ENCODE results near the gene EIF3L. TPM values are rescaled to one million over a fixed set of nuclear protein-coding genes. Genes with fewer than 3 reads are reported as not detected.

Gene EIF3L
- total and polyA plus RNA-seq, 7 experiments from 2014 or later = 338 to 586 (median 496) TPM

DNA sequence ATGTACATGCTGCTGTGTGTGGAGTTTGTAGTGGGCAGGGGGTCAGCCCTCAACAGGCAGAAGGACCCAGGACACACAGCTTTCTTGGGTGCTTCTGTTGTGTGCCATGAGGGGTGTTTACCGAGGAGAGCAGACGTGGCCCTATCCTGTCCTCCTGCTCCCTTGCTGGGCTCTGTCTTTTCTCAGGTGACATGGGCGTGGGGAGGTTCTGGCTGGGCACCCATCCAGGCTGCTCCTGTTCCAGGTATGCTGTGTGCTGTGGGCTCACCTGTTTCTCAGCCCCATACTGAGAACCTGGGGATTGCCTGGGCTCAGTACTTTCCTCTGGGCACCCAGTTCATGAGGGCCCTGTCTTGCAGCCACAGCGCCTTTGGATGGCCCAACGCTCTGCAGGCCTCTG is 80.2 kb downstream of the EIF3L start:
- peak overlapping the region in 1 of 9 donors; percentile 25 for H3K27ac Mint-ChIP-seq
- H3K9me3 Mint-ChIP-seq = no peaks in the 10 kb centered on the region

DNA sequence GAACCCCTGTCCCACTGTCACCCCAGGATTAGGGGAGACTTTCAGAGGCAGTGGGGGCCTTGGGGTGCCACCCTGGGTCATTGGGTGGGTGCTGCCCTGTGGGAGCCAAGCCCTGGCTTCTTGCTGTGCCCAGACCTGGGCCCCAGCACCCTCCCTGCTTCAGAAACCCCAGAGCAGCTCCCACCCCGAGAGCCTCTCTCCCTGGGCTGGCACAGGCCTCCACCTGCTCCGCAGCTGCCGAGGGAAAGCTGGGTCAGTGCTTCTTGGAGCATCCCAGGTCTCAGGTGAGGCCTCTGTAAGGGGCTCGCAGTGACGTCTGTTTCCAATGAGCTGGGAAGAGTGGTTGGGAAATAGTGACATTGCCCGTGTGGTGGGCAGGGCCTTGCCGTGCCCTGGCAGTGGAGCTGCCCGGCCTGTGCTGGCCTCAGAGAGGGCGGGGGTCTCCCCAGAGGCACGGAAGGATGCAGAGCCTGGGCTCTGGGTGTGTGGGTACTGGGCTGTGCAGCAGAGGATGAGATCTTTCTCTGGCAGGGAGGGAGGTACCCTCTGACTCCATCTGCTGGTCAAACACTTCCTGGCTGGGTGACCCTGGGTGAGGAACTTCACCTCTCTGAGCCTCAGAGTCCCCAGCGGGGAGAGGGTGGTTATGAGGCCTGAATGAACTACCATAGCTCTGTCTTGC is 81.2 kb downstream of the EIF3L start:
- Histone ChIP-seq H3K27me3 (ENCODE audit: control insufficient read depth in 2 of 2, insufficient read depth in 2 of 2, low read length in 2 of 2) (no peaks in the 10 kb centered on the region), H3K36me3 (ENCODE audit: control insufficient read depth in 2 of 3, insufficient read depth in 3 of 3, low read length in 3 of 3) (peaks cover 0 to 58% (median 0%) of the 10 kb centered on the region in 3 experiments), H3K4me3 (ENCODE audit: low read length) (no peak overlapping the region), H3K27ac (ENCODE audit: low read depth, low read length) (no peak overlapping the region), H3K4me1 (ENCODE audit: control insufficient read depth in 2 of 2, insufficient read depth in 2 of 2, low read length in 2 of 2) (peaks cover 0 to 4% of the 10 kb centered on the region in 2 donors), H3K9me3 (ENCODE audit: control insufficient read depth in 2 of 3, low read length in 3 of 3) (no peaks in the 10 kb centered on the region)
- no peak for ATAC-seq
- POLR2A ChIA-PET = interaction anchor here (1.2 kb wide), 1 partner anchor 35 kb away, joined by 3 read pairs; no protein-coding TSS in a partner anchor
- DNase-seq = no peak
- peaks cover 0 to 9% (median 3%) of the 10 kb centered on the region in 5 donors for H3K36me3 Mint-ChIP-seq
- H3K27me3 Mint-ChIP-seq = no peaks in the 10 kb centered on the region
- H3K4me3 Mint-ChIP-seq = no peak overlapping the region
- H3K4me1 Mint-ChIP-seq = peaks cover 0 to 15% (median 8%) of the 10 kb centered on the region in 7 donors
- CTCF ChIA-PET = interaction anchor here (1.0 to 1.1 kb wide), 2 partner anchors 24 to 43 kb away, joined by 3 to 4 read pairs; partner anchors contain the start of gene MICALL1
- intact Hi-C loops (cut with micrococcal nuclease) = loop anchor here in 1 of 2 donors (5.0 to 10.0 kb wide), 3 partner anchors 33 to 326 kb away; partner anchors contain the start of gene GGA1
- no peaks in the 10 kb centered on the region for H3K9me3 Mint-ChIP-seq
- peak overlapping the region in 3 of 9 donors; percentile 32 to 49 (median 48) for H3K27ac Mint-ChIP-seq

More for the DNA sequence above, 80.2 kb downstream of the EIF3L start:
- no peaks in the 10 kb centered on the region for H3K27me3 ChIP-seq (ENCODE audit: control insufficient read depth in 2 of 2, insufficient read depth in 2 of 2, low read length in 2 of 2)
- no peak for DNase-seq
- no peaks in the 10 kb centered on the region for H3K9me3 ChIP-seq (ENCODE audit: control insufficient read depth in 2 of 3, low read length in 3 of 3)
- H3K36me3 ChIP-seq (ENCODE audit: control insufficient read depth in 2 of 3, insufficient read depth in 3 of 3, low read length in 3 of 3) = peaks cover 0 to 67% (median 0%) of the 10 kb centered on the region in 3 experiments
- no peak overlapping the region for H3K4me3 Mint-ChIP-seq
- H3K27ac ChIP-seq (ENCODE audit: low read depth, low read length) = no peak overlapping the region
- H3K36me3 Mint-ChIP-seq = peaks cover 0 to 9% (median 3%) of the 10 kb centered on the region in 5 donors
- POLR2A ChIA-PET = no interaction called here
- H3K4me1 Mint-ChIP-seq = peaks cover 0 to 15% (median 8%) of the 10 kb centered on the region in 7 donors
- intact Hi-C loops (cut with micrococcal nuclease) = no loop called here
- H3K27me3 Mint-ChIP-seq = no peaks in the 10 kb centered on the region
- peaks cover 0 to 4% of the 10 kb centered on the region in 2 donors for H3K4me1 ChIP-seq (ENCODE audit: control insufficient read depth in 2 of 2, insufficient read depth in 2 of 2, low read length in 2 of 2)
- CTCF ChIA-PET = interaction anchor here (0.6 to 1.4 kb wide), 3 partner anchors 42 to 894 kb away, joined by 3 to 4 read pairs (median 3); no protein-coding TSS in a partner anchor
- no peak for ATAC-seq
- no peak overlapping the region for H3K4me3 ChIP-seq (ENCODE audit: low read length)

DNA sequence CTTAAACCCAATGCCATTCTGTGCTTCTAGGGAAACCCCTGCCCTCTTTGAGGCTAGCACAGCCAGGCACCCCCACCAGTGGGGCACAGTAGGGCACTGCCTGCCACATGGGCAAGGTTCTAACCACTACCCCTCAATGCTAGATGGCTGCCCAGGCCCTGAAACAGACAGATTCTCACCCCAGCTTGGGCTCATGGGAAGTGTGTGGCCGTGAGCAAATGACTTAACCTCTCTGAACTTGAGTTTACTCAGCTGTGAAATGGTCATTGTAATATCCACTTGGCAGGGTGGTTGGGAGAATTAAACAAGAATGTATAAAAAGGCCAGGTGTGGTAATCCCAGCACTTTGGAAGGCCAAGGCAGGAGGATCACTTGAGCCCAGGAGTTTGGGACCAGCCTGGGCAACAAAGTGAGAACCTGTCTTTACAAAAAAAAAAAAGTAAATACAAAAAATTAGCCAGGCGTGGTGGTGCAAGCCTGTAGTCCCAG is 81.8 kb downstream of the EIF3L start:
- peaks cover 0 to 4% of the 10 kb centered on the region in 2 donors for H3K4me1 ChIP-seq (ENCODE audit: control insufficient read depth in 2 of 2, insufficient read depth in 2 of 2, low read length in 2 of 2)
- H3K27ac Mint-ChIP-seq = peak overlapping the region in 4 of 9 donors; percentile 18 to 49 (median 40)
- ATAC-seq (no peak), DNase-seq (no peak)
- no peaks in the 10 kb centered on the region for H3K9me3 ChIP-seq (ENCODE audit: control insufficient read depth in 2 of 3, low read length in 3 of 3)
- intact Hi-C loops (cut with micrococcal nuclease) = loop anchor here in 1 of 2 donors (5.0 to 10.0 kb wide), 3 partner anchors 34 to 326 kb away; partner anchors contain the start of gene GGA1
- no peaks in the 10 kb centered on the region for H3K9me3 Mint-ChIP-seq
- no peak overlapping the region for H3K4me3 Mint-ChIP-seq
- H3K36me3 ChIP-seq (ENCODE audit: control insufficient read depth in 2 of 3, insufficient read depth in 3 of 3, low read length in 3 of 3) = peaks cover 0 to 52% (median 0%) of the 10 kb centered on the region in 3 experiments
- CTCF ChIA-PET = interaction anchor here (0.7 to 1.1 kb wide), 2 partner anchors 25 to 50 kb away, joined by 4 to 6 read pairs; partner anchors contain the start of gene MICALL1
- H3K27ac ChIP-seq (ENCODE audit: low read depth, low read length) = no peak overlapping the region
- H3K27me3 ChIP-seq (ENCODE audit: control insufficient read depth in 2 of 2, insufficient read depth in 2 of 2, low read length in 2 of 2) = no peaks in the 10 kb centered on the region
- H3K4me1 Mint-ChIP-seq = peaks cover 0 to 15% (median 8%) of the 10 kb centered on the region in 7 donors
- POLR2A ChIA-PET = interaction anchor here (1.2 kb wide), 1 partner anchor 34 kb away, joined by 3 read pairs; no protein-coding TSS in a partner anchor
- H3K27me3 Mint-ChIP-seq = no peaks in the 10 kb centered on the region
- H3K36me3 Mint-ChIP-seq = peaks cover 0 to 9% (median 3%) of the 10 kb centered on the region in 5 donors
- H3K4me3 ChIP-seq (ENCODE audit: low read length) = no peak overlapping the region

DNA sequence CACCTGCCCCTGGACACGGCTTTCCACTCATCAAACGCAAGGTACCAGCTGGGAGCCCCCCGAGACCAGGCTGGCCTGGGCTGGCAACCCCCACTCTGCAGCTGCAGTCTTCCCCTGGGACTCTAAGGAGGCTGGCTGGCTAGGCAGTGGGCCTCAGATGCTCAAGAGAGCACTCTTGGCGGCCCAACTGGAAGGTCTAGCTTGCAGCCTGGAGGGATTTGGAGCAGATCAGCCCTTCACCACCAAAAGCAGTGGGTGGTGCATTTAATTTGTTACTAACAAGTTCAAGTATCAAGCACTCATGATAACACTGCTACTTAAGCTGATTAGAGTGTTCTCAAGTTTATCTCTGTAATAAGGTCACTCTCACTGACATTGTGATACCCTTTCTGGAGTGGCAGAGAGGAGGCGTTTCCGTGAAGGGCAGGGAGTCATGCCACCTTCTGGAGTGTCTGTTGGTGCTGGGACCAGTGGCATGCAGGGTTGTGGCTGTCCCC is 82.7 kb downstream of the EIF3L start:
- ATAC-seq (no peak), DNase-seq (no peak)
- Mint-ChIP-seq H3K27ac (no peak overlapping the region), H3K4me1 (peaks cover 0 to 15% (median 8%) of the 10 kb centered on the region in 7 donors), H3K9me3 (no peaks in the 10 kb centered on the region), H3K4me3 (no peak overlapping the region), H3K36me3 (peaks cover 0 to 9% (median 3%) of the 10 kb centered on the region in 5 donors), H3K27me3 (no peaks in the 10 kb centered on the region)
- no peaks in the 10 kb centered on the region for H3K27me3 ChIP-seq (ENCODE audit: control insufficient read depth in 2 of 2, insufficient read depth in 2 of 2, low read length in 2 of 2)
- ChIA-PET POLR2A (interaction anchor here (1.8 kb wide), 1 partner anchor 26 kb away, joined by 10 read pairs; the partner anchor contains the start of gene MICALL1), CTCF (interaction anchor here (0.6 to 2.4 kb wide), 3 partner anchors 51 to 114 kb away, joined by 3 to 17 read pairs (median 6); no protein-coding TSS in a partner anchor)
- peaks cover 0 to 4% of the 10 kb centered on the region in 2 donors for H3K4me1 ChIP-seq (ENCODE audit: control insufficient read depth in 2 of 2, insufficient read depth in 2 of 2, low read length in 2 of 2)
- no peaks in the 10 kb centered on the region for H3K9me3 ChIP-seq (ENCODE audit: control insufficient read depth in 2 of 3, low read length in 3 of 3)
- intact Hi-C loops (cut with micrococcal nuclease) = loop anchor here (2.0 to 10.0 kb wide), 4 partner anchors 35 to 327 kb away; partner anchors contain the start of gene GGA1 (in 1 of the 2)
- no peak overlapping the region for H3K4me3 ChIP-seq (ENCODE audit: low read length)
- peaks cover 0 to 44% (median 0%) of the 10 kb centered on the region in 3 experiments for H3K36me3 ChIP-seq (ENCODE audit: control insufficient read depth in 2 of 3, insufficient read depth in 3 of 3, low read length in 3 of 3)
- no peak overlapping the region for H3K27ac ChIP-seq (ENCODE audit: low read depth, low read length)

DNA sequence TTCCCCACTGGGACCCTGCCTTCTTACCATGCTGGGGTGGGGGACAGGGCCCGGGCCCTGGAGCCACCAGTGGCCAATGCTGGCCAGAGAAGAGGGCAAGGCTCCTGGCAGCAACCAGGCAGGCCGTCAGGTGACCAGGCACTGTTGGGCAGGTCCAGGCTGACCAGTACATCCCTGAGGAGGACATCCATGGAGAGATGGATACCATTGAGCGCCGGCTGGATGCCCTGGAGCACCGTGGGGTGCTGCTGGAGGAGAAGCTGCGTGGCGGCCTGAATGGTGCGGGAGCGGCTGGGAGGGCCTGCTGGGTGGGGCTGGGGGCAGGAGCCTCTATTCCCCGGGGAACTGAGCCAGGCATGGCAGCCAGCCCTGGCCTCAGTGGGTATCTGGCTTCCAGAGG is 83.2 kb downstream of the EIF3L start:
- Histone ChIP-seq H3K36me3 (ENCODE audit: control insufficient read depth in 2 of 3, insufficient read depth in 3 of 3, low read length in 3 of 3) (peaks cover 0 to 42% (median 0%) of the 10 kb centered on the region in 3 experiments), H3K4me3 (ENCODE audit: low read length) (no peak overlapping the region), H3K9me3 (ENCODE audit: control insufficient read depth in 2 of 3, low read length in 3 of 3) (no peaks in the 10 kb centered on the region), H3K27ac (ENCODE audit: low read depth, low read length) (no peak overlapping the region), H3K4me1 (ENCODE audit: control insufficient read depth in 2 of 2, insufficient read depth in 2 of 2, low read length in 2 of 2) (peaks cover 0 to 4% of the 10 kb centered on the region in 2 donors), H3K27me3 (ENCODE audit: control insufficient read depth in 2 of 2, insufficient read depth in 2 of 2, low read length in 2 of 2) (no peaks in the 10 kb centered on the region)
- POLR2A ChIA-PET = interaction anchor here (1.8 kb wide), 1 partner anchor 27 kb away, joined by 10 read pairs; the partner anchor contains the start of gene MICALL1
- intact Hi-C loops (cut with micrococcal nuclease) = loop anchor here (2.0 to 10.0 kb wide), 4 partner anchors 35 to 328 kb away; partner anchors contain the start of gene GGA1 (in 1 of the 2)
- ATAC-seq (no peak), DNase-seq (no peak)
- Mint-ChIP-seq H3K9me3 (no peaks in the 10 kb centered on the region), H3K36me3 (peaks cover 0 to 9% (median 4%) of the 10 kb centered on the region in 5 donors), H3K27ac (no peak overlapping the region), H3K4me1 (peaks cover 0 to 15% (median 8%) of the 10 kb centered on the region in 7 donors), H3K27me3 (no peaks in the 10 kb centered on the region), H3K4me3 (no peak overlapping the region)
- CTCF ChIA-PET = interaction anchor here (0.6 to 2.4 kb wide), 3 partner anchors 69 to 114 kb away, joined by 3 to 17 read pairs (median 6); no protein-coding TSS in a partner anchor
